GM18861 (cell line): Measurements from ENCODE around the gene KRT83.
"Not testable (repeated sequence)": the region's sequence is repeated elsewhere in the genome, so short reads cannot be mapped to it uniquely, and the experiment has no call there.

Source experiments
- ATAC-seq: cut with Tn5 transposase; IDR thresholded peaks from one replicate; pipeline ENCODE4 v1.9.1; 2021; ENCODE audit not compliant: unreplicated experiment

KRT83 gene

DNA sequence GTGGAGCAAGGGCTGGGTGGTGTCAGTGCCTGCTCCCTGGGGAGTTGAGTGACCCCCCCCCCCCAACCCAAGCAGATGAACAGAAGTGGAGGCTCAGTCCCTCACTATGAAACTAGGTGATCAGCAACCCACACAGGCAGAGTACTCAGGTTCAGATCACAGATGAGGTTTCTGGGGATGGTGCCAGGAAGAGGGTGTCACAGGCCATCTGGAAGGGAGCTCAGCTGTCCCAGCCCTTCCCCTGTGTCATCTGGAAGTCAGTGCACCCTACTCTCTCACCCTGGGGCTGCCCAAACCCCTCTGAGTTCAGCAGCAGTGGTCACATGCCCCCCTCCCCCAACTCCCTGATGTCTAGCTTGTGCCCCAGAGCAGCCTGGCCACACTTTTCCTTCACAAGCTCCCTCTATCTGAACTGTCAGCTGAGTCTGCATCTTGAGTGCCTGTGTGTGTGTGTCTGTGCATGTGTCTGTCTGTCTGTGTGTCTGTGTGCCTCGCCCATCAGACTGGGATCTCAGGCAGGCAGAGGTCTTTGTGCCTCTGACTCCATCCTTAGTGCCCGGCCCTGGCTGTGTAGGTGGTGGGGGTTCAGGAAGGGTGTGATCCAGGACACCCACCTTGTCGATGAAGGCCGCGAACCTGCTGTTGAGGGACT lies 30.6 kb downstream of the KRT83 start:
- not testable (repeated sequence) for ATAC-seq

DNA sequence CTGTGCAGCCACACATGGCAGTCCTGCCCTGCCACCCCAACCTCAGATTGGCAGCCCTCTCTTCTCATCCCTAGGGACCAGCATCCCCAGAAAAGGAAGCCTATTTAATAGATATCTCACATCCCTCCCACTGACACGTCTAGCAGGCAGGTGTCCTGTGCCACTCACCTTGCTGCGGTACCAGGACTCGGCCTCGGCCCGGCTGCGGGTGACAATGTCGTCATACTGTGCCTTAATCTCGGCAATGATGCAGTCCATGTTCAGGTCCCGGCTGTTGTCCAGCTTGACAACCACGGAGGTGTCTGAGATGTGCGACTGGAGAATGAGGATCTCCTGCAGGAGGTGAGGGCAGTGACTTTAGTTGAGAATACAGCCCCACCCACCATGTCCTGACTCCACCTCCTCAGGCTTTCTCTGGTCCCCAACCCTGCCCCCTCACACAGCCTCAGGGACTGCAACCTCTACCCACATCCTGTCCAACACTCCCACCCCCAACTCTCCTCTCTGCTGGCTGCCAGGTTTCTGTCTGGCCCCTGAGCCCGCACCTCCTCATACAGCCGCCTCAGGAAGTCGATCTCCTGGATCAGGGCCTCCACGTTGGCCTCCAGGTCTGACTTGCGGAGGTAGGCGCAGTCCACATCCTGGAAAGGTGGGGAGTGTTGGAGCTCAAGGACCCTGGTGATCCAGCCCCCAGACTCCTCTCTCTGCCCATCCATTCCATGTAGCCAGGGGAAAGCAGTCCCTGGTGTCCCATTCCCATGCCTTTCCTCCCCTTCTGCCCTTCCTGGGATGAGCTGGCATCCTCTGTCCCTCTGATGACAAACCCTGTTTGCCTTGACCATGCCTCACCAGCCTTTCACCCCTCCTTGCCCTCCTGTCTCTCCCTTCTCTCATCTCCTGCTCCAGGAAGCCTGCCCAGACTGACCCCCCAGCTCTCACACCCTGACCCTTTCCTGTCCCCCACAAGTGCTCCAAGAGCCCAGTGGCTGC lies 33.1 kb downstream of the KRT83 start:
- ATAC-seq = peak; percentile 90

DNA sequence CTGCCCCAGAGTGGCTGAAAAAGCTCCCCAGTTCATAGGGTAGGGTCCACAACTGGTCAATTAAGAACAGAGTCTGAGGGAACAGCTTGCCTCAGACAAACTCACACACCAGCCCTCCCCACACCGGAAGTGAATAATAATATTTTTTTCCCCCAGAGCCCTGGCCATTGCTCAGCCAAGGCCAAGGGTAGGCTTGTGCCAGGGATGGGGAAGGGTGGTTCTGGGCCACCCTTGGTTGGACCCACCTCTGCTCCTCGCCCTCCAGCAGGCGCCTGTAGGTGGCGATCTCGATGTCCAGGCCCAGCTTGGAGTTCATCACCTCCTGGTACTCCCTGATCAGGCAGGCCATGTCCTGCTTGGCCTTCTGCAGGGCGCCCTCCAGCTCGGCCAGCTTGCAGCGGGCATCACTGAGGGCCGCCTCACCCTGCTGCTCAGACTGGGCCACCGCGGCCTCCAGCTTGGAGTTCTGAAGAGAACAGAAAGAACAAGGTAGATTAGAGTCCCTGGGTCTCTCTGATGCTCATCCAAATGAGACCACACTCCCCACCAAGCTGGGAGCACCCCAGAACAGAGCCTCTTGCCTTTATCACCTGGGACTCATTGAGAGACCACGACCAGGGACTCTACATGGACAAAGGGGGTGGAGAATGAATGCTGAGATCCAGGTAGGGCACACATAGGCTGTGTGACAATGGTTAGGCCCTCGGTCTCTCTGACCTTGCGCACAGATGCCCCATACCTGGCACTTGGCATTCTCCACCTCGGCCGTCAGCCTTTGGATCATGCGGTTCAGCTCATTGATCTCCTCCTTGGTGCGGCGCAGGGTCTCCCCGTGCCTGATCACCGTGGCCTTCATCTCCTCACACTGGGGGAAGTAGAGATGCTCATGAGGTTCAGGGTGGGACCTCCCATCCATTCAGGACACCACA lies 34.1 kb downstream of the KRT83 start:
- not testable (repeated sequence) for ATAC-seq

DNA sequence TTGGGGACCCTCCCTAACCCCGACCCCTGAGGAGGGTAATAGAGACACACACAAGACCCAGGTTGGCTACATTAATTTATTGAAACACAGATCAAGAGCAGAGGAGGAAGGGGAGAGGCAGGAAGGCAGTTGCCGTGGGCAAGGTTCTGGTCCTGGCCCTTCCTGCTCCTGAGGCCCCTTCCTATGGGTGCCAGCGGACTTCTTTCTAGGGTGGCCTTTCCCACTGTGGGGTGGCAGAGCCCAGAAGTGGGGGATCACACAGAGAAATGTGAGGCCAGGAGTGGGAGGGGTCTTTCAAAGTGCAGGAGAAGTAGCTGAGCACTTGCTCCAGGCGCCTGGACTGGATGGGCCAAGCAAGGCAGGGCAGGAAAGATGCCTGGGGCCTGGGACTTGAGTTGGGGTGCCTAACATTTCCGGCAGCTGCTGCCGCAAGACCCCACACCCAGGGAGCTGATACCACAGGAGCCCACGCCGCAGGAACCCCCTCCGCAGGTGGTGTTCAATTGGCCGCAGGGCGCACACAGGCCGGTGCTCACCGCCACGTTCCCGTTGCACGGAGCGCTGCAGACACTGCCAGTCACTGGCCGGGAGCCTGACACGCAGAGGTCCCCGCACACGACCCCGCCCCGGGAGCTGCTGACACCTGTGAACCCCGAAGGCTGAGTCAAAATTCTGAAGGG lies 35.2 kb downstream of the KRT83 start:
- no peak for ATAC-seq

DNA sequence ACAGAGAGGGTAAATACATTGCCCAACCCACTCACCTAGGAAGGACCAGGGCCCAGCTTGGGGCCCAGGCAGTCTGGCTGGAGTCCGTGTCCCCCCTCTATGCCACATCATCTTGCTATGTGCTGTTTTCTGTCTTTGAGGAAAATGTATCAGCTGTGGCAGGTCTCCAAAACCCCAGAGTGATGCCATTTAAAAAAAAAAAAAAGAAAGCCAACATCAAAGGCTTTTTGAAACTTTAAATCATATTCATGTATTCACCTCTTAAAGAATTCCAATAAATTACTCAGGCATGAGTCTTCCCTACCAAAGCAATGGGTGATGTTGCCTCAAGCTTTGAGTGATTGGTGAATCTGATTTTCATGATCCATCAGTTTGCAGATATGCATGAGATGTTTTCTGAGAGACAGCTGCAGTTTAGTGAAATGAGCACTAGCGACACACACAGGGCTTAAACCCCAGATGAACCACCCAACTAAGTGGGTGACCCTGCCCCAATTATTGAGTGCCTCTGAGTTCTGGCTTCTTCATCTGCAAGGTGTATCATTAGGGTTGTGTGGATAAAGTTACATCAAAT lies 35.9 kb downstream of the KRT83 start:
- ATAC-seq = no peak

DNA sequence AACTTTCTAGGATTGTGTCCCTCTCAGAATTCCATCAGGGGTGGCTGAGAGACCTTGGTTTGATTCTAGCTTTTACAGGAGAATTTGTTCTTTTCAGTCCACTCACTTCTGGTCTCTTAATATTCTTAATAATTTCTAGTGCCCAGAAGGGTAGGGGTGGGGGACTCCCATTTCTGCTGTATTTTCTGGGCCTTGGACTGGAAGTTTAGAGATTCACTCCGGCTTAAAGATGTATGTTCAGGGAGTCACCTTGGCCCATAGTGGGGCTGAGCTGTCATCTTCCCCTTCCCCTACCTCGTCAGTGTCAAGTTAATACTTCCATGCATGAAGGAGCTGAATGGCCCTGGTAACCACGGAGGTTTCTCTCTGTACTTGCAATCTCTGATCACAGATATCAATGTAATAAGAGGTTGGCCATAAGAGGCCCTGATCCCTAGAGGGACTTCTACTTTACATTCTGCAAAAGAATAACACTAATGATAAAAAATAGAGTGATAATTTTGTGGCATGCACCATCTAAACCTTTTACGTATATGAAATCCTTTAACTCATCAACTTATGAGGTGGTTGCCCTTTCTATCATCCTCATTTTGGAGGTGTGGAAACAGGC lies 36.5 kb downstream of the KRT83 start:
- no peak for ATAC-seq

DNA sequence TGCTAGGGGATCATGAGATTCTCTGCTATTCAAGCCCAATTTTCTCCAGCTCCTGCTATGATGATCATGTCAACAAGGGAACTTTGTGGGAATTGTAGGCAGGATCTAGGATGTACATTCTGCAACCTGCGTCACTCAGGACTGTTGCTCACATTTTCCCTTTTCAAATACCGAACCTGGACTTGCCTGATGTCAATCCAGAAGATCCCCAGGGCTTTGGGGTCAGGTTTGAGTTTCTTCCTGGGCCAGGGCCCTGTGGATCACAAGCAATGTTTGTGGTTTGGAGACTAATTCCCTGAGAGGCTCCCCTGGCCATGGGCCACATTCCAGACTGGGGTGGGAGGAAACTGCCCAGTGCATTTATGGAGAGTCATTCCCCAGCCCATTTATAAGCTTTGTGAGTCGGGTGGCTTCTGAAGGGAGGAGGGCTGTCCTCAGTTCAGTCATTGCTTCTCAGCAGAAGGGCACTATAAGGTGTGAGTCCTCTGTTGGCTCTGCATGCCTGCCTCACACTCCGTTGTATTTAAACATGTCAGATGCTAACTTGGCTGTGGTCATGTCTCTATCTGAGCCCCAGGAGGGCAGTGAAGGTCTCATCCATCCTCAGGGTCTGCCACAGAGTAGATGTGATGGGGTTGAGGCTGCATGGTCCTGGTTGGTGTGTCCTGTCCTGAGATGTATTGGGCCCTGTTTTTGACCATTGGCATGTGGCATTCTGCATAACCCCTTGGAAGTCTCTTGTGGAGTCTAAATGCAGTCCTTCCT lies 40.2 kb downstream of the KRT83 start:
- ATAC-seq = no peak

DNA sequence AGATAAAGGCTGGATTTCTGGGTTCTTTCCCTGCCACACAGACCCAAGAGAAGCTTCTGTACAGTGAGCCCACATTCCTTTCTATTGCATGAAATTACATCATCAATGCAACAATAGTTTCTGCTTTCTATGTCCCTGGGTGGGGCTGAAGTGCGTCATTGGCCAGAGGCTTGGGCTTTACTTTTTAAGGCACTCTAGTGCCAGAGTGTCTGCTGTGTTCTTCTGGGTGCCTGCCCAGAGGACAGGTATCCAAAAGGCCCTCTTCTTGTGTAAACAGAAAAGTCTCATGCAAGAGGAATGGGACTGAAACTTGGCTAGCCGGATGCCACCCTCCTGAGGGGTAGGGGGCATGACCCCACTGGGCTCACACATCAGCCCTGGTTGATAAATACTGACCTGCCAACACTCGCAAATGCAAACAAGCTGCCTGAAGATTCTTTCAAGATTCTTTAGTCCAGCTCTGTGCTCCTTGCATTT lies 40.8 kb downstream of the KRT83 start:
- no peak for ATAC-seq

DNA sequence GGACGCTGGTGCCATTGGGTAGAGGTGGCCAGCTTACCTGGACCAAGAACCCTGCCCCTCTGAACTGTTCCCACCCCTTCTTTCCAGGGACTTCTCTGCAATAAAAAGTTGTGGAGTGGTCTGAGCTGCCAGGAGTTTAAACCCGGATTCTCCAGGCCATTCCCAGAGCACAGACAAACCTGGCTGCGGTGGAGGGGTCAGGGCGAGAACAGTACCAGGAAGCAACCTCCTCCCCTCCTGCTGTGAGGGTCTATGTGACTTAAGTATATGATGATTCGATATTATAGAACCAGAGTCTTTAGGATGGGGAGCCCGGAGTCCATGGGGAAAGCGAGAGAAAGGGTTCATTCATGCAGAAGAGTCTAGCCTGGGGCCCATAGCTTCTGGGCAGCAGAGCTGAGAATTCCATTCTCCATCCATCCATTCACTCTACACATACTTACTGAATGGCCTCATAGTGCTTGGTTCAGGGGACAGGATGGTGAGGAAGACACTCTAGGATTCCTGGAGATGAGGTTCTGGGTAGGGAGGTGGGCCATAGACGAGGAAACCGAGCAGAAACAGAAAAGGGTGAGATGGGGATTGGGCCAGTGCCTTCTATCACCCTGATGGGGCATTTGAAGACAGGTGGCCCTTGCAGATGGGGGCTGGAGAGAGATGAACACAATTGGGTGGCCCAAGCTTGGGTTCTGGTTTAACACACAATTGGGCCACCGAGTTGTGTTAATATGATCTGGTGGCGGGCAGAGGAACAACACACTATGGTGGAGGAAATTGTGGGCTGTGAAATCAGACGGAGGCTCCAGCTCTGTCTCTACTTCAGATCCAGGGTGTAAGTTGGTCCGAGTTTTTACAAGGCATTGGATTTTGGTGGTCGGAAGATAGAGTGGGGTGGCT lies 41.5 kb downstream of the KRT83 start:
- no peak for ATAC-seq

DNA sequence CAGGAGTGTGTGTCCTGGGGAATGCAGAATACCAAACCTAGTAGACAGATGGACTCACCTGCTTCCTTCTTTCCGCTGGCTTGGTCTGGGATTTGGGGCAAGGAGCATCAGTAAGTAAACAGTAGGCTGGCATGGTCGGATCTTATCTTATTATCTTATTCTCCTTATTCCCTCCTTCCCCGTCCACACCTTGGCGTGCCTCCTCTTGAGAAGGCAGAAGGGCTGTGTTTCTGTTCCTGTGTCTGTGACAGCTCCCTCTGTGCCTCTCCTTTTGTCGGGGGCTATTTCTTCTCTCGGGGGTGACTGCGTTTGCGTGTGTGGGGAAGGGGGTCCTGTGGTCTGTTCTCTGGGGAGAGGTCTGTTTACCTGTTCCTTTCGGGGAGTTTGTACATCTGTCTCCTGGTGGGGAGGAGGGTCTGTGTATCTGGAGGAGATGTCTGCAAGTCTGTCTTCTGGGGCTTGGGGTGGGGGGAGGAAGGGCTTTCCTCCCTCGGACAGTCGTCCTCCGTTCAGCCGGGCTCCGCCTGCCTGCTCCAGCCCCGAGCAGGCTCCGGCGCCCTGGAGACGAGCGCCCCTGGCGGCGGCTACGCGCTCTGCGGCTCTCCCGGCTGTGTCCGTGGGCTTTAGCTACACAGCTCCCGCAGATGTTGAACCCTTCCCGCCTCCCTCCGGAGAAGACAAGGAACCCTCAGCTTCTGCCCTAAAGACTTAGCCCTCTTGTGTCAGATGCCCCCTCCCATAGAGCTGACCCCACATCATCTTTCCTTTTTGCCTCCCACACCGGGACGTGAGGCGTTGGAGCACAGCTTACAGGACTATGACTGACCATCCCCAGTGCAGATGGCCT lies 42.4 kb downstream of the KRT83 start:
- peak; percentile 63 for ATAC-seq

DNA sequence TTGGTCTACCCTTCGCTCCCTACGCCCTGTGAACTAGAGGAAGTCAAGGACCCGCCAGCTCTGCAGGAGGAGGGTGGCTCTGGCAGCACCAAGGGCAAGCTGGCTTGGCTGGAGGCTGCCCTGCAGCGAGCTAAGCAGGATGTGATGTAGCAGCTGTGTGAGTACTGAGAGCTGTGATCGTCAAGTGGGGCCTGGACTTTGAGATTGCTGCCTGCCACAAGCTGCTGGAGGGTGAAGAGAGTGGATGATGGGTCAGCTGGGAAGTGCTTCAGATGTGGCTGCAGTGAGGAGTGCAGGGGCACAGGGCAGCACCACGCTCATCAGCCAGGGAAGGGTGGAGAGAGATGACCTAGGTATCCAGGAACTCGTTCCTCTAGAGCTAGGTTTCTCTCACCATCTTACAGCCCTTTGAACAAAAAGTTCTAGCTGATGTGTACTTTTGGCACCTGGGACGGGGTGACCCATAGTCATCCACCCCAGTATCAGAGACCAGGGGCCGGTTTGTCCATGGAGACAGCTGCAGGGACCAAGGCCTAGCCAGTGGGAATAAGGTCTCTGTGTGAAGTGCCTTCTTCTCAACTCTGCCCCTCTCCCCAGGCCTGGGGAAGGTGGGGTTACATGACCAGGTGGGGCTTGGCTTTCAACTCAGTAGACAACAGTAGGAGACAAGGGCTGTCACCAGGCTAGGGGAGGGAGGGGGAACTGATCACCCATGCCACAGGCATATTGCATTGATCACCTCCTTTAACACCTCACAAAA lies 43.5 kb downstream of the KRT83 start:
- ATAC-seq = no peak

DNA sequence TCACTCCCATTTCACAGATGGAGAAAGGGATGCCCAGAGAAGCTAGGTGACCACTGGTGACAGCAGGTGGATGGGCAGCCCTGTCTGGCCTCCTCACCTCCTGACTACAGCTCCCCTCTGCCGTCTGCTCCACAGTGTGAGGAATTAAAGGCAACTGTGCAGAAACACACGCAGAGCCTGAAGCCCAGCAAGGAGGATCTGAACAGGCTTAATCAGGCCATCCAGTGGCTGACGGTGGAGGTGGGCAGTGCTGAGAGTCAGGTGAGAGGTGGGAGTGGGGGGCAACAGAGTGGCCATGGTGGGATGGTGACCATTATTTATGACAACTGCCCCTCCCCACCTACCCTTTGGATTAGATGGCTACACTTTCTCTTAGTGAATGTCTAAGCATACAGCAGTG lies 45.5 kb downstream of the KRT83 start:
- ATAC-seq = no peak

DNA sequence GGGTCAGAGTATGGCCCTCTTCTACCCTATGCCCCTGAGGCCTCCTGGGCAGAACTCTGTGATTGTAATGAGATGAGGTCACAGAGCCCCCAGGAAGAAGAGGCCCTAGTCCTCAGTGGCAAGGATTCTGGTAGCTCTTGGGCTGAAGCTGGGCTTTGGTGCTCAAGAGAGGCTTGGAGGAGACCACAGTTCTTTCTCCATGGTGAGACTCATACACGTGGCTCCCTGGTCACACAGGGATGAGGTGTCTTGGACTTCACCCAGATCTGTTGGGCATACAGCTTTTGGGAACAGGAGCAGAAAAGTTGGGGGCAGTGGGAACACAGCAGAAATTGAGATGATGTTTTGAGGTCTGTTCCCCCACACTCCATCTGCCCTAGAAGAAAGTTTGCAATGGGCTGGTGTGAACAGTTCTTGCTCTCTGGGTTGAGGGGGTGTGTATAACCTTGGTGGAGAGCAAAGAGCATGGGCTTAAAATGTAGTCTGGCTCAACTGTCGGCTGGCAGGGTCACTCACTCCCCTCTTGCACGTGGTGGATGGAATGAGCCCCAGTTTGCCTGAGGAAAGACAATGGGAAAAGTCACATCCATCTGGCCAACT lies 46.6 kb downstream of the KRT83 start, which contains the start of gene KRT86:
Gene KRT86, plus strand, starts transcription at position 125 of the 600 bp plus-strand sequence. CDS start 27,272 bp downstream, outside the sequence.
- ATAC-seq = no peak

DNA sequence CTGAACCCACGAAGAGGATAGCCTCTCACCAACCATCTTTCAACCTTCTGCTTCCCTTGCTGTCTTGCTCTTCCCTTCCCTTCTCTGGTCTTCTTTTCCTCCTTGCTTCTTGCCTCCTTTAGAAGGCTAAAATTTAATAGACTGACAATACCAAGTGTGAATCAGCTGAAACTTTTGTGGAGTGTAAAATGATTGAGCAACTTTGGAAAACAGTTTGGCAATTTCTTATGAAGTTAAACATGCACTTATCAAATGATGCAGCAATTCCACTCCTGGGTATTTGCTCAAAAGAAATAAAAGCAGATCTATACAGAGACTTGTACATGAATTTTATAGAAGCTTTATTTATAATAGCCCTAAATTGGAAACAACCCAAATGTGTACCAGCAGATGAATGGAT lies 50.0 kb downstream of the KRT83 start:
- ATAC-seq = no peak

DNA sequence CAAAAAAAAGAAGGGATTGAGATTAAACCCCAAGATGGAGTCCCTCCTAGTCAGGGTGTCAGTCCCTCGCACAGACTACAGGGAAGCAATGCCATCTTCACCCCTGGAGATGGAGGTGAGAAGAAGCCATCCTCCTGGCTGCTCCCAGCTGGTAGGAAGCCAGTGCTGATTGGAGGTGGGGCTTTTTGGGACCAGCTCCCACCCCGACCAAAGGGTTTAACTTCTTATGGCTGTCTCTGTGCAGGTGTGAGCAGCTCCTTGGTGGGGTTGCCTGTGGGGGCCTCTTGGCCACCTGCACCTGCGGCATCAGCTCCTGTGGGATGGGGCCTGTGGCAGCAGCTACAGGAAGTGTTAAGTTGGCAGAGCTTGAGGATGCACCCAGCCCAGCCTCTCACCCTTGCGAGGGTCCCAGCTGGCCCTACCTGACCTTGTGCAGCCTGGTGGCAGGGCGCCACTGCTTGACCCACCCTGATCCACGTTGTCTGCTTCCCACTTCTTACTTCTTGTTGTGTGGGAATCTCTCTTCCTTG lies 50.6 kb downstream of the KRT83 start:
- no peak for ATAC-seq
